ENCODE results near the gene CACNA2D4.

DNA sequence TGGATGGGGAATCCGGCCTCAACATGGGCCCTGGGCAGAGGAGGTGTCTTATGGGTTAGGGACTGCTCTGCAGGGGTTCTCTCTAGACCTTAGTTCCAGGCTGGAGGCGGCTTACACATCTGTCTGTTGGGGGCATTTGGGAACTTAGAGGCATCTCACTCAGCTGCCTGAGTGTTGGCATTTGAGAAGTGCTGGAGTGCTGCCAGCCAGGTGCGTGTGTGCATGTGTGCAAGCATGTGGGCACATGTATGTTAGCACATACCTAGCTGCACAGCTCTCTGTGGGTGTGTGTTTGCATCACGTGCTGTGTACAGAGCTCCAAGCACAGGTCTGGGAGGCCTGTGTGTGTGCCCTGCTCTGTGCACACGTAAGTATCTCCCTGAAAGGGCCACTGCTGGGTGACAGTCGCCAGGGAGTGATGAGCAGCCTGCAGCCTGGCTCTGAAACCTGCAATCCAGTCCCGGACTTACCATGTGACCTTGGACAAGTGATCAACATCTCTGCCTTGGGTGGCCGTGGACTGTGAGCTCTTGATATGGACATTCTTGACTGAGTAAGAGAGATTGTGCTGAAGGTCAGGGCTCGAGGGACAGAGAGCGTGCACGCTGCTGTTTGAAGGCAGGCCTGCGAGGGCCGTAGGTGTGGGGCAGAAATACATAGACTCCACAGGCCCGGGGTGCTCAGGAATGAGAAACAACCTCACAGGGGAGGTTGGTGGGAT, 92.9 kb downstream of the CACNA2D4 start:
- no peak for TF ChIP-seq EZH2phosphoT487 (IDR thresholded peaks at IDR 0.05; ENCODE audit: insufficient read depth, low read depth)
- no peak for TF ChIP-seq EZH2 (IDR thresholded peaks at IDR 0.05; ENCODE audit: insufficient read depth, poor library complexity, severe bottlenecking)
